K562 (cell line): ENCODE data around the gene RNF11. TPM values are rescaled to one million over a fixed set of nuclear protein-coding genes. Genes with fewer than 3 reads are reported as not detected.
A peak's percentile ranks its signal among the peaks of the same experiment; 100 is the strongest.

ENCODE experiments used
- ATAC-seq: fragments of 200-7000 bp; cut with Tn5 transposase; 3 replicates; pipeline ENCODE4 v1.9.1; 2020; ENCODE audit warnings: moderate library complexity
- Bru-seq: library from RNA; stranded (reverse); fragments of 400-500 nt; gene quantifications from one replicate; lab custom pipeline; 2021; lab: Mats Ljungman, UMichigan
- BruChase-seq, 2 experiments: library from RNA; stranded (reverse); fragments of 400-500 nt; gene quantifications; one replicate each; lab custom pipeline; 2021; lab: Mats Ljungman, UMichigan
- BruUV-seq: library from RNA; stranded (reverse); fragments of 400-500 nt; replicated peaks from 2 replicates; lab custom pipeline; 2021; lab: Mats Ljungman, UMichigan
- CTCF ChIA-PET: fragments of 300-600 bp; formaldehyde crosslinking; extraction: SDS; loops from one replicate; lab custom pipeline; 2021; ENCODE audit warnings: low intra/inter-chr PET ratio; lab: Yijun Ruan, JAX
- POLR2A ChIA-PET: fragments of 300-600, 350-650 bp; sonication (Branson Sonifier 250); formaldehyde crosslinking; extraction: SDS; loops from one replicate; lab custom pipeline; 2021; ENCODE audit warnings: antibody characterized with exemption, inconsistent platforms; lab: Yijun Ruan, JAX
- DNase-seq, 4 experiments: peaks; one replicate each; pipeline versions ENCODE4 v3.0.0 to v3.0.0-alpha.2; 2011 to 2018; ENCODE audit warnings: low spot score in 3 of 4, mixed read lengths in 3 of 4; ENCODE audit errors: extremely low read depth in 1 of 4
- FAIRE-seq: peaks from 2 replicates; lab custom pipeline; 2011; peaks lifted over from hg19 to GRCh38; lab: Jason Lieb, UNC
- H2AFZ ChIP-seq: 2 replicates; pipeline ENCODE4 v1.6.0; 2011; ENCODE audit warnings: low read depth, low read length, control low read depth, inconsistent platforms
- H3K27ac ChIP-seq: fragments of 200-600 bp; 3 replicates; pipeline ENCODE4 v1.8.0; 2011; ENCODE audit warnings: low read depth, mild to moderate bottlenecking, control low read depth, inconsistent platforms, low read length, moderate library complexity, mixed read lengths; ENCODE audit errors: extremely low read depth
- H3K27me3 ChIP-seq, 2 experiments: fragments of 300-600 bp in 1 of 2; 2 replicates in 1 of 2; 3 replicates in 1 of 2; pipeline versions ENCODE4 v1.6.0 to v1.8.0; 2011; ENCODE audit warnings: inconsistent platforms in 2 of 2, low read length in 2 of 2, mild to moderate bottlenecking in 1 of 2, mixed read lengths in 1 of 2, moderate library complexity in 1 of 2; ENCODE audit not compliant: control insufficient read depth in 2 of 2, insufficient read depth in 2 of 2
- H3K36me3 ChIP-seq: fragments of 300-600 bp; 3 replicates; pipeline ENCODE4 v1.8.0; 2011; ENCODE audit warnings: mild to moderate bottlenecking, low read length, inconsistent platforms; ENCODE audit not compliant: control insufficient read depth, insufficient read depth
- H3K4me1 ChIP-seq, 2 experiments: fragments of 200-600 bp in 1 of 2; replicated peaks in 1 of 2; 2 replicates in 1 of 2; 3 replicates in 1 of 2; pipeline versions ENCODE4 v1.5.1 to v1.8.0; 2011; ENCODE audit warnings: inconsistent platforms in 2 of 2, low read length in 2 of 2, mild to moderate bottlenecking in 1 of 2, mixed read lengths in 1 of 2, moderate library complexity in 1 of 2; ENCODE audit not compliant: control insufficient read depth in 2 of 2, insufficient read depth in 2 of 2
- H3K4me2 ChIP-seq: 2 replicates; pipeline ENCODE4 v1.6.1; 2011; ENCODE audit warnings: low read length, control low read depth, inconsistent platforms, mixed read lengths; ENCODE audit not compliant: insufficient read depth
- H3K4me3 ChIP-seq: fragments of 200-600 bp; sonication (generic), shearing (Covaris generic); 2 replicates; pipeline ENCODE4 v1.5.1; 2016; ENCODE audit warnings: control low read depth, inconsistent platforms
- H3K79me2 ChIP-seq: fragments of 200-600 bp; 3 replicates; pipeline ENCODE4 v1.8.0; 2011; ENCODE audit warnings: low read length, inconsistent platforms; ENCODE audit not compliant: control insufficient read depth, insufficient read depth
- H3K9ac ChIP-seq, 2 experiments: 2 replicates each; pipeline versions ENCODE4 v1.6.0 to v1.6.1; 2011; ENCODE audit warnings: low read depth in 2 of 2, low read length in 2 of 2, control low read depth in 1 of 2, inconsistent platforms in 1 of 2, mild to moderate bottlenecking in 1 of 2, mixed read lengths in 1 of 2; ENCODE audit not compliant: insufficient read depth in 1 of 2
- H3K9me1 ChIP-seq: one replicate; pipeline ENCODE4 v1.6.0; 2011; ENCODE audit warnings: inconsistent platforms, mild to moderate bottlenecking, low read length, moderate library complexity; ENCODE audit not compliant: control insufficient read depth, insufficient read depth
- H3K9me3 ChIP-seq: replicated peaks from 2 replicates; pipeline ENCODE4 v1.5.1; 2011; ENCODE audit warnings: low read depth, low read length, inconsistent platforms; ENCODE audit not compliant: control insufficient read depth, insufficient read depth
- H4K20me1 ChIP-seq: replicated peaks from 2 replicates; pipeline ENCODE4 v1.6.1; 2011; ENCODE audit warnings: low read length, inconsistent platforms, mixed read lengths; ENCODE audit not compliant: control insufficient read depth, insufficient read depth
- ARID4B ChIP-seq: sonication (generic); formaldehyde crosslinking; IDR thresholded peaks from 2 replicates; pipeline ENCODE4 v1.8.0; 2022; ENCODE audit warnings: mild to moderate bottlenecking, missing genetic modification reagents
- SPI1 ChIP-seq: IDR thresholded peaks from 2 replicates; pipeline ENCODE4 v1.6.1; 2011; ENCODE audit warnings: low read depth, low read length, control low read depth, borderline replicate concordance
- THAP12 ChIP-seq: fragments of 250-450 bp; sonication (Bioruptor Pico); IDR thresholded peaks from 2 replicates; pipeline ENCODE4 v1.9.0; 2021; ENCODE audit warnings: mild to moderate bottlenecking, inconsistent platforms
- WGBS: fragments of 100-300 bp; shearing (Covaris generic); methylation state at CpG from one replicate; pipeline ENCODE4 v1.1.6; 2016; ENCODE audit warnings: low coverage, mixed read lengths; ENCODE audit not compliant: insufficient coverage; ENCODE audit errors: missing lambda C conversion rate; 5-methylcytosine and 5-hydroxymethylcytosine counted together
- in situ Hi-C: fragments of 300-500 bp; cut with MboI; formaldehyde crosslinking; loops from 4 replicates; pipeline ENCODE4 v1.15.0; 2018; ENCODE audit warnings: inconsistent platforms, mixed read lengths
- intact Hi-C: fragments of 100-400 bp; cut with micrococcal nuclease; formaldehyde crosslinking; loops from 2 replicates; pipeline ENCODE4 v1.14.2; 2022
- long read RNA-seq, 3 experiments: library from polyadenylated mRNA in 2 of 3; library from RNA in 1 of 3; unstranded in 2 of 3; stranded (forward) in 1 of 3; transcript quantifications; one replicate each; pipeline ENCODE4 v2.0.0, GENCODE V29; 2019 to 2022
- polyA minus RNA-seq, 3 experiments: library from RNA; depleted of rRNA, polyadenylated mRNA; stranded (reverse); fragments of >200 nt; gene quantifications; 2 replicates each; pipeline ENCODE4 v1.2.3, GENCODE V29; 2011
- polyA plus RNA-seq, 8 experiments: library from polyadenylated mRNA; depleted of rRNA in 4 of 8; stranded (reverse) in 5 of 8; unstranded in 3 of 8; fragments of >200 nt; fragmentation: Nextera tagmentation in 2 of 8; fragmentation: Illumina TruSeq in 1 of 8; extraction: Ambion mirVana in 2 of 8; extraction: Trizol in 1 of 8; gene quantifications; 2 replicates each; pipeline versions ENCODE4 v1.2.1 to v1.2.3, GENCODE V29; 2011 to 2014; ENCODE audit warnings: inconsistent platforms in 1 of 8, missing spikeins in 1 of 8
- total RNA-seq, 7 experiments: library from RNA; depleted of rRNA in 6 of 7; stranded (reverse); fragments of >200 nt in 6 of 7; fragmentation: Illumina TruSeq in 2 of 7; extraction: Trizol in 2 of 7; gene quantifications; 2 replicates each; pipeline versions ENCODE4 v1.2.1 to v1.2.3, GENCODE V29; 2011 to 2021; ENCODE audit warnings: low replicate concordance in 1 of 7
- TF ChIP-seq, protein P1 (sequence below), 3 experiments: fragments of 200-800 bp in 1 of 3; sonication (Bioruptor generic) in 1 of 3; sonication (generic) in 1 of 3; formaldehyde crosslinking in 1 of 3; IDR thresholded peaks; 2 replicates each; pipeline versions ENCODE4 v1.6.1 to v1.8.0; 2016 to 2022; ENCODE audit warnings: mild to moderate bottlenecking in 2 of 3, missing compliant biosample characterization in 2 of 3, missing genetic modification characterization in 2 of 3, missing genetic modification reagents in 1 of 3

The RNF11 gene
- 16.1 and 30.6 TPM in 2 replicates for total RNA-seq (2011; cell fraction: chromatin; rRNA removed; ENCODE audit: low replicate concordance)
- 7.5 and 10.5 TPM in 2 replicates for total RNA-seq (2011; cell fraction: nucleolus; rRNA removed)
- 14.1 and 21.9 TPM in 2 replicates for total RNA-seq (2011; cell fraction: nucleoplasm; rRNA removed)
- 24.7 and 37.3 TPM in 2 replicates for total RNA-seq (2014; rRNA removed)
- 29.5 and 30.1 TPM in 2 replicates for total RNA-seq (2014; rRNA removed; fragmentation: Illumina TruSeq; extraction: Trizol)
- 20.3 and 20.6 TPM in 2 replicates for total RNA-seq (2015; rRNA removed; fragmentation: Illumina TruSeq; extraction: Trizol)
- 19.9 and 23.1 TPM in 2 replicates for total RNA-seq (2021)
- polyA plus RNA-seq (2011; rRNA removed) = 23.1 and 34.3 TPM in 2 replicates
- polyA plus RNA-seq (2011; cell fraction: cytosol; rRNA removed) = 22.7 and 34.7 TPM in 2 replicates
- polyA plus RNA-seq (2011; cell fraction: nucleus; rRNA removed) = 19.5 and 25.7 TPM in 2 replicates
- 18.4 and 29.0 TPM in 2 replicates for polyA plus RNA-seq (2012)
- 25.8 and 27.2 TPM in 2 replicates for polyA plus RNA-seq (2014; fragmentation: Illumina TruSeq; extraction: Trizol)
- polyA plus RNA-seq (2014; fragmentation: Nextera tagmentation; extraction: Ambion mirVana) = 1 to 10 TPM; 5.7 to 6.1 TPM
- polyA plus RNA-seq (2014; rRNA removed) = 22.1 and 22.2 TPM in 2 replicates
- polyA minus RNA-seq (2011; rRNA and poly(A)+ RNA removed) = 61.8 and 65.2 TPM in 2 replicates
- polyA minus RNA-seq (2011; cell fraction: cytosol; rRNA and poly(A)+ RNA removed) = 19.0 and 20.3 TPM in 2 replicates
- polyA minus RNA-seq (2011; cell fraction: nucleus; rRNA and poly(A)+ RNA removed) = 3.5 and 11.7 TPM in 2 replicates
- percentile 82 among the genes with signal in this experiment for Bru-seq, nascent RNA
- percentile 83 among the genes with signal in this experiment for BruChase-seq, experiment 1, labeled RNA remaining after a 2-hour chase
- BruChase-seq, experiment 2, labeled RNA remaining after a 6-hour chase = percentile 81 among the genes with signal in this experiment
- long read RNA-seq, experiment 1, transcript RNF11-201 (3 exons, 3,084 nt) = major isoform, 227 of 242 reads
- long read RNA-seq, experiment 1, partial matches to known transcripts = 1 of 242 reads
- long read RNA-seq, experiment 1, other reads (novel, unspliced or antisense) = 12 of 242 reads
- long read RNA-seq, experiment 2, transcript RNF11-201 (3 exons, 3,084 nt) = major isoform, 7 of 19 reads
- long read RNA-seq, experiment 2, partial matches to known transcripts = 0 of 19 reads
- long read RNA-seq, experiment 2, other reads (novel, unspliced or antisense) = 12 of 19 reads
- long read RNA-seq, experiment 3, transcript RNF11-201 (3 exons, 3,084 nt) = major isoform, 6 of 8 reads
- long read RNA-seq, experiment 3, partial matches to known transcripts = 0 of 8 reads
- long read RNA-seq, experiment 3, other reads (novel, unspliced or antisense) = 2 of 8 reads

DNA sequence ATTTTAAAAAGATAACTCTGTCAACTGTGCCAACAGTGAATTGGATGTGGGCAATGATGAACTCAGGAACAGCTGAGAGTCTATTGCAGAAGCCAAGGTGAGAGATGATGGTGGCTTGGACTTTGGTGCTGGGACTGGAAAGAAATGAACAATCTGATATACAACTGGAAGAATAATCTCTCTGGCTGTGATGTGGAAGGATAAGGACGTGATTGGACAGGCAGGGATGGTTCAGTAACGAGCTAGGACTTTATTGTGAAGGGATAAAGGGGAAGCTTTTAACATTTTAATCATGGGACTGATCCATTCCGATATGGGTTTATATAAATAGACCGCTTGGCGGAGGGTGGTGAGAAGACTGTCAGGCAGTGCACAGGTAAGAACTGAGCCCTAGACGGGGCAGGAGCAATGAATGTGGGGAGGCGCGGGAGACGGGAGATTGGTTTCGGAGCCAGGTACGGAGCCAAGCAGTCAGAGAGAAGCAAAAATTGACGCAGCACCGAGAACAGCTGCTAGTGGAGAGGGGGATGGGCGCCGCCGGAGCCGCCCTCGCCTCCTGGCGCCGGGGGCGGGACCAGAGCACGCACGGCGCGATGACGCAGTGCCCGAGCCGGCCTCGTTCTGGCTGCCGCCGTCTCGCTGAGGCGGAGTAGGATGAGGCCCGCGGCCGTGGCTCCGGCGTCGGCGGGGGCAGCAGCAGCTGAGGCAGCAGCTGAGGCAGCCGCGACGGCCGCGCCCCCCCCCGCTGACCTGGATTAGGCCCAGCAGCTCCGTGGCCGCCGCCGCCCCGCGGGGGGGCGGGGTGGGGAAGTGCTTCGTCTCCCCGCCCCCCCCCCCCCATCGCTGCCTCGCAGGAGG is at the start of gene RNF11:
Gene RNF11, plus strand, starts transcription at position 601 of the 858 bp plus-strand sequence. CDS start 484 bp downstream, outside the sequence.
- ATAC-seq (peak; percentile 93), DNase-seq (peak; percentile 95 to 96 (median 96)), FAIRE-seq (peak; percentile 71)
- in situ Hi-C loops (no loop called here), intact Hi-C loops (loop anchor here (2.0 to 5.0 kb wide), 3 partner anchors 49 to 281 kb away; partner anchors contain the start of gene EPS15)
- peaks cover 19 to 21% of the 10 kb centered on the region in 2 experiments for H3K4me1 ChIP-seq
- ChIA-PET POLR2A (interaction anchor here (0.6 to 2.5 kb wide), 18 partner anchors 9 to 494 kb away, joined by 3 to 21 read pairs (median 4); no protein-coding TSS in a partner anchor), CTCF (no interaction called here)
- no peaks in the 10 kb centered on the region for H3K9me3 ChIP-seq
- H3K9me1 ChIP-seq = no peaks in the 10 kb centered on the region
- H3K9ac ChIP-seq = peak within 1 kb of the TSS; percentile 94 to 96
- peak within 1 kb of the TSS; percentile 97 for H3K4me2 ChIP-seq
- H2AFZ ChIP-seq = peak within 1 kb of the TSS; percentile 93
- peaks cover 48% of the 10 kb centered on the region for H3K79me2 ChIP-seq
- peak within 1 kb of the TSS; percentile 89 for H3K27ac ChIP-seq
- H3K27me3 ChIP-seq = no peaks in the 10 kb centered on the region
- H3K4me3 ChIP-seq = peak within 1 kb of the TSS; percentile 94
- H3K36me3 ChIP-seq = peaks cover 4% of the 10 kb centered on the region; the same call in 2 of the 3 replicates
- 0% methylated on average over 24 of the region's 57 CpGs for WGBS
- peaks cover 21% of the 10 kb centered on the region for H4K20me1 ChIP-seq
- BruUV-seq = no TSS peak
- TF ChIP-seq, protein P1, sequence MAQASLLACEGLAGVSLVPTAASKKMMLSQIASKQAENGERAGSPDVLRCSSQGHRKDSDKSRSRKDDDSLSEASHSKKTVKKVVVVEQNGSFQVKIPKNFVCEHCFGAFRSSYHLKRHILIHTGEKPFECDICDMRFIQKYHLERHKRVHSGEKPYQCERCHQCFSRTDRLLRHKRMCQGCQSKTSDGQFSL (CRISPR knock-in tag; IDR thresholded peaks at IDR 0.05) = peak; percentile 99
- TF ChIP-seq, protein P1 (tag; IDR thresholded peaks at IDR 0.05) = peak in 1 of 2 experiments; percentile 98; a peak in 2 of 4 replicates
- TF ChIP-seq ARID4B = peak; percentile 78
- 0 out of 2 replicates have a peak, but pooled peaks have one; percentile 9 for TF ChIP-seq SPI1
- peak; percentile 88 for TF ChIP-seq THAP12 (CRISPR knock-in tag)
